ENCODE measurements around the gene PHRF1.

- TF ChIP-seq CTCF (IDR thresholded peaks at IDR 0.05; ENCODE audit: low read length) (no peak), EZH2phosphoT487 (IDR thresholded peaks at IDR 0.05; ENCODE audit: low read length) (no peak), EZH2 (optimal IDR thresholded peaks at IDR 0.05; ENCODE audit: low read depth, low read length) (no peak)
Measured at GRCh38 chr11:567011-567628, 9.2 kb upstream of the PHRF1 start.
